Left ventricle myocardium inferior (tissue), 1 donor: ENCODE results near the gene SULT1C3. TPM values are rescaled to one million over a fixed set of nuclear protein-coding genes. Genes with fewer than 3 reads are reported as not detected.

Experiments used
- DNase-seq: peaks from one replicate; pipeline ENCODE4 v3.0.0-alpha.2; 2020
- H3K27ac ChIP-seq: fragments of 200-600 bp; replicated peaks from 2 replicates; pipeline ENCODE4 v1.8.0; 2021
- H3K27me3 ChIP-seq: fragments of 200-600 bp; 2 replicates; pipeline ENCODE4 v1.8.0; 2021; ENCODE audit warnings: low read depth
- H3K36me3 ChIP-seq: fragments of 200-600 bp; 2 replicates; pipeline ENCODE4 v1.8.0; 2021
- H3K4me1 ChIP-seq: fragments of 200-600 bp; 2 replicates; pipeline ENCODE4 v1.8.0; 2021
- H3K4me3 ChIP-seq: fragments of 200-600 bp; 2 replicates; pipeline ENCODE4 v1.8.0; 2021; ENCODE audit warnings: mild to moderate bottlenecking, moderate library complexity
- H3K9me3 ChIP-seq: fragments of 200-600 bp; replicated peaks from 2 replicates; pipeline ENCODE4 v1.8.0; 2021
- CTCF ChIP-seq: fragments of 200-600 bp; IDR thresholded peaks from 2 replicates; pipeline ENCODE4 v1.8.0; 2021; ENCODE audit warnings: antibody characterized with exemption, mild to moderate bottlenecking, borderline replicate concordance
- intact Hi-C: fragments of 100-400 bp; cut with micrococcal nuclease; formaldehyde crosslinking; loops from one replicate; pipeline ENCODE4 v1.11.0; 2022
- total RNA-seq: library from RNA; stranded (reverse); fragmentation: NEBNext Ultra II Directional; extraction: Animal tissue kit (Norgen Biotek cat#: 25700); gene quantifications from one replicate; pipeline ENCODE4 v1.2.1, GENCODE V29; 2021
- donor health status: DM: no; HTN: yes; CAD: no; lungs with severe emphysema.

Gene SULT1C3
- total RNA-seq, 1 donor from 2014 or later: not detected

GRCh38 chr2:108243566-108243965 is 3.8 kb downstream of the SULT1C3 start:
- DNase-seq: no peak
- Histone ChIP-seq H3K4me1 (no peaks in the 10 kb centered on the region), H3K9me3 (peaks cover 15% of the 10 kb centered on the region), H3K4me3 (no peak overlapping the region), H3K36me3 (no peaks in the 10 kb centered on the region), H3K27ac (no peak overlapping the region), H3K27me3 (no peaks in the 10 kb centered on the region)
- TF ChIP-seq CTCF: no peak
- intact Hi-C loops: no loop called here

- Histone ChIP-seq H3K9me3 (peaks cover 15% of the 10 kb centered on the region), H3K4me3 (no peak overlapping the region), H3K4me1 (no peaks in the 10 kb centered on the region), H3K27ac (no peak overlapping the region), H3K36me3 (no peaks in the 10 kb centered on the region), H3K27me3 (no peaks in the 10 kb centered on the region)
- intact Hi-C loops: no loop called here
- TF ChIP-seq CTCF: no peak
- DNase-seq: no peak
Observed at GRCh38 chr2:108244667-108245414, 5.1 kb downstream of the SULT1C3 start.

- DNase-seq: no peak
- Histone ChIP-seq H3K27ac (no peak overlapping the region), H3K36me3 (no peaks in the 10 kb centered on the region), H3K27me3 (no peaks in the 10 kb centered on the region), H3K4me3 (no peak overlapping the region), H3K9me3 (no peaks in the 10 kb centered on the region), H3K4me1 (no peaks in the 10 kb centered on the region)
- TF ChIP-seq CTCF: no peak
- intact Hi-C loops: no loop called here
Observed at GRCh38 chr2:108253106-108253505, 13.3 kb downstream of the SULT1C3 start.

DNA sequence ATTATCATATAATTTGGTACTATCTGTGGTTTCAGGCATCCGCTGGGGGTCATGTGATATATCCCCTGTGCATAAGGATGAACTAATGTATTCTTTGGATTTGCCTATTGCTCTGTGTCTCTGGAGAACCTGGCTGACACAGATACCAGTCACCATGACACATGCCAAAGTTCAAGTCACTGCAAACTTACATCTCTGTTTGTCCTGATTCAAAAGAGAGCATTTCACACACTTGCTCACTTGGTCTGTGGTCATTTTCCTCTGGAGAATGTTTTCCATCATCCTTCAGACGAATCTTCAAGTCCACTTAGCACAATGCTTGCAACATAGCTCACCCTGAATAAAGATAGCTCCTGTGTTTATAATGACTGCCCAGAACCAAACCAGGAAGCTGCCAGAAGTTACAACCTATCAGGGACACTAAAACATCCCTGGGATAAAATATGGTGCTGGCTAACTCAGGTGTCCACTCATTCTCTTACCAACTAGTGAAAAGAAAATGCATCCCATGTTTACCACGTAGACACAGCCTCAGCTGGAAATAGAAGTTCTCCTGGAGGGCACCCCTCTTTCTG is 18.1 kb downstream of the SULT1C3 start:
- H3K4me3 ChIP-seq: no peak overlapping the region
- DNase-seq: no peak
- no peaks in the 10 kb centered on the region for H3K9me3 ChIP-seq
- no peak for TF ChIP-seq CTCF
- H3K36me3 ChIP-seq: no peaks in the 10 kb centered on the region
- no peaks in the 10 kb centered on the region for H3K27me3 ChIP-seq
- H3K27ac ChIP-seq: no peak overlapping the region
- intact Hi-C loops: no loop called here
- H3K4me1 ChIP-seq: no peaks in the 10 kb centered on the region

DNA sequence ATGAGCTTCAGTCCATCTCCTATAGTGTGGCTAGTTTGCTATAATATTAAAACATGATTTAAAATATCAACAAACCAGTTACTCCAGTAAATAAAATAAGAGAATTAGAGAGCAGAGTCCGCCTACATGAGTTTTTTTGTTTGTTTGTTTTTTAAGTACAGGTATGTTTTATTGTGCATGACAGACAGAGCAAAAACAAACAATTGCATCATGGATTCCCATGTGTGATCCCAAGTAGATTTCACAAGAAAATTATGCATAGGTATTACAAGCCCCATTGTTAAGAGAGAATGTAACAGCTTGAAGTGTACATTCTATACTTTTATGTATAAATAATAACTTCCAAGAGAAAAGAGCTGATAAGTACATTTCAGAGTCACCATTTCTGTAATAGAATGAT is 21.0 kb downstream of the SULT1C3 start:
- Histone ChIP-seq H3K36me3 (no peaks in the 10 kb centered on the region), H3K4me3 (no peak overlapping the region), H3K27ac (no peak overlapping the region), H3K27me3 (peaks cover 7% of the 10 kb centered on the region), H3K9me3 (no peaks in the 10 kb centered on the region), H3K4me1 (no peaks in the 10 kb centered on the region)
- intact Hi-C loops: no loop called here
- no peak for DNase-seq
- no peak for TF ChIP-seq CTCF
